Measurements from ENCODE around the gene MDP1. TPM values are rescaled to one million over a fixed set of nuclear protein-coding genes. Genes with fewer than 3 reads are reported as not detected.
A peak's percentile ranks its signal among the peaks of the same experiment; 100 is the strongest.

Gene MDP1
- total RNA-seq, 1 donor from 2014 or later = 21.1 TPM

GRCh38 chr14:24238527-24239037, 22.7 kb upstream of the MDP1 start:
- Histone ChIP-seq H3K4me3 (ENCODE audit: low read depth, low read length) (no peak overlapping the region), H3K36me3 (ENCODE audit: control insufficient read depth, insufficient read depth, low read length) (peaks cover 26% of the 10 kb centered on the region), H3K27me3 (ENCODE audit: control insufficient read depth, insufficient read depth, low read length) (no peaks in the 10 kb centered on the region)
- DNase-seq (ENCODE audit: low read depth) = peak; percentile 38
- no peak for TF ChIP-seq CTCF (IDR thresholded peaks at IDR 0.05; ENCODE audit: insufficient read depth, low read length, severe bottlenecking)
- FAIRE-seq = no peak

GRCh38 chr14:24238123-24238522, 22.3 kb upstream of the MDP1 start:
- Histone ChIP-seq H3K36me3 (ENCODE audit: control insufficient read depth, insufficient read depth, low read length) (peaks cover 26% of the 10 kb centered on the region), H3K4me3 (ENCODE audit: low read depth, low read length) (no peak overlapping the region), H3K27me3 (ENCODE audit: control insufficient read depth, insufficient read depth, low read length) (no peaks in the 10 kb centered on the region)
- no peak for FAIRE-seq
- no peak for TF ChIP-seq CTCF (IDR thresholded peaks at IDR 0.05; ENCODE audit: insufficient read depth, low read length, severe bottlenecking)
- peak; percentile 91 for DNase-seq (ENCODE audit: low read depth)

GRCh38 chr14:24237463-24237955, 21.6 kb upstream of the MDP1 start:
- Histone ChIP-seq H3K4me3 (ENCODE audit: low read depth, low read length) (no peak overlapping the region), H3K36me3 (ENCODE audit: control insufficient read depth, insufficient read depth, low read length) (peaks cover 26% of the 10 kb centered on the region), H3K27me3 (ENCODE audit: control insufficient read depth, insufficient read depth, low read length) (no peaks in the 10 kb centered on the region)
- no peak for FAIRE-seq
- no peak for TF ChIP-seq CTCF (IDR thresholded peaks at IDR 0.05; ENCODE audit: insufficient read depth, low read length, severe bottlenecking)
- no peak for DNase-seq (ENCODE audit: low read depth)

- no peak for FAIRE-seq
- DNase-seq (ENCODE audit: low read depth) = no peak
- Histone ChIP-seq H3K36me3 (ENCODE audit: control insufficient read depth, insufficient read depth, low read length) (peaks cover 26% of the 10 kb centered on the region), H3K4me3 (ENCODE audit: low read depth, low read length) (no peak overlapping the region), H3K27me3 (ENCODE audit: control insufficient read depth, insufficient read depth, low read length) (no peaks in the 10 kb centered on the region)
- TF ChIP-seq CTCF (IDR thresholded peaks at IDR 0.05; ENCODE audit: insufficient read depth, low read length, severe bottlenecking) = no peak
These were observed 21.0 kb upstream of the MDP1 start for GRCh38 chr14:24236689-24237462.

- no peak for TF ChIP-seq CTCF (IDR thresholded peaks at IDR 0.05; ENCODE audit: insufficient read depth, low read length, severe bottlenecking)
- FAIRE-seq = no peak
- H3K36me3 ChIP-seq (ENCODE audit: control insufficient read depth, insufficient read depth, low read length) = peaks cover 25% of the 10 kb centered on the region
These were observed 20.2 kb upstream of the MDP1 start for GRCh38 chr14:24235804-24236688.

More at GRCh38 chr14:24235804-24236688, 20.2 kb upstream of the MDP1 start:
- H3K4me3 ChIP-seq (ENCODE audit: low read depth, low read length) = no peak overlapping the region
- no peaks in the 10 kb centered on the region for H3K27me3 ChIP-seq (ENCODE audit: control insufficient read depth, insufficient read depth, low read length)
- no peak for DNase-seq (ENCODE audit: low read depth)
